HUES64 (cell line): Measurements from ENCODE around the gene BAIAP2.

Experiments
- H3K27ac ChIP-seq: 2 replicates; pipeline ENCODE4 v1.7.0; 2013; ENCODE audit warnings: low read depth, low read length, inconsistent platforms
- H3K27me3 ChIP-seq: 2 replicates; pipeline ENCODE4 v1.6.1; 2013; ENCODE audit warnings: mild to moderate bottlenecking, low read length; ENCODE audit not compliant: insufficient read depth
- H3K36me3 ChIP-seq: 2 replicates; pipeline ENCODE4 v1.6.1; 2013; ENCODE audit warnings: mild to moderate bottlenecking, low read length; ENCODE audit not compliant: insufficient read depth
- H3K4me1 ChIP-seq: 2 replicates; pipeline ENCODE4 v1.6.1; 2013; ENCODE audit warnings: mild to moderate bottlenecking, low read length, moderate library complexity; ENCODE audit not compliant: insufficient read depth
- H3K4me3 ChIP-seq: 2 replicates; pipeline ENCODE4 v1.5.1; 2013; ENCODE audit warnings: mild to moderate bottlenecking, low read length, moderate library complexity
- H3K9ac ChIP-seq: 2 replicates; pipeline ENCODE4 v1.6.1; 2013; ENCODE audit warnings: mild to moderate bottlenecking, low read depth, low read length
- H3K9me3 ChIP-seq: 2 replicates; pipeline ENCODE4 v1.6.1; 2013; ENCODE audit warnings: low read depth, low read length; ENCODE audit not compliant: insufficient read depth
- WGBS: fragments of 150-250, 120-280 bp; methylation state at CpG from one replicate; pipeline ENCODE4 v1.1.7; 2013; ENCODE audit warnings: missing lambda C conversion rate; 5-methylcytosine and 5-hydroxymethylcytosine counted together

Gene BAIAP2

DNA sequence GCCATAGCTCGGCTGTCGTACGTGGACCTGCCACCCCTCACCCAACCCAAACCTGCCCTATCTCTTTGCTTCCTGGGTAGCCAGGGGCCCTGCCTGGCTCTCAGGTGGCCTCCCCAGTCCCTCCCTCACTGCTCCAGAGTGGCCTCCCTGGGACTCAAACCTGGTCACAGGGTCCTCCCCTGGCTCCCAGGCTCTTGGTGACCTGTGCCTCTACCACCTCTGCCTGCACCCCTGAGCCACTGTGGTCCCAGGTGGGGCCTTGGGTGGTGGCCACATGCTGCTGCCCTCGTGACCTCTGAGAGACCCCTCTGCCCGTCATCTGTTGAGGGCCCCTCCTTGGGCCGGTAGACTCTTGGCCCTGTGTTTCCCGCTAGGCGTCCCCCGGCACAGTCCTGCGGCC is 65.7 kb downstream of the BAIAP2 start:
- Histone ChIP-seq H3K4me1 (peaks cover 15% of the 10 kb centered on the region; the same call in 1 of the 2 replicates), H3K4me3 (no peak overlapping the region), H3K27me3 (no peaks in the 10 kb centered on the region), H3K36me3 (no peaks in the 10 kb centered on the region; the same call in 1 of the 2 replicates), H3K9me3 (no peaks in the 10 kb centered on the region), H3K27ac (no peak overlapping the region), H3K9ac (no peak overlapping the region)
- WGBS = 97% methylated on average over 10 of the region's 10 CpGs

DNA sequence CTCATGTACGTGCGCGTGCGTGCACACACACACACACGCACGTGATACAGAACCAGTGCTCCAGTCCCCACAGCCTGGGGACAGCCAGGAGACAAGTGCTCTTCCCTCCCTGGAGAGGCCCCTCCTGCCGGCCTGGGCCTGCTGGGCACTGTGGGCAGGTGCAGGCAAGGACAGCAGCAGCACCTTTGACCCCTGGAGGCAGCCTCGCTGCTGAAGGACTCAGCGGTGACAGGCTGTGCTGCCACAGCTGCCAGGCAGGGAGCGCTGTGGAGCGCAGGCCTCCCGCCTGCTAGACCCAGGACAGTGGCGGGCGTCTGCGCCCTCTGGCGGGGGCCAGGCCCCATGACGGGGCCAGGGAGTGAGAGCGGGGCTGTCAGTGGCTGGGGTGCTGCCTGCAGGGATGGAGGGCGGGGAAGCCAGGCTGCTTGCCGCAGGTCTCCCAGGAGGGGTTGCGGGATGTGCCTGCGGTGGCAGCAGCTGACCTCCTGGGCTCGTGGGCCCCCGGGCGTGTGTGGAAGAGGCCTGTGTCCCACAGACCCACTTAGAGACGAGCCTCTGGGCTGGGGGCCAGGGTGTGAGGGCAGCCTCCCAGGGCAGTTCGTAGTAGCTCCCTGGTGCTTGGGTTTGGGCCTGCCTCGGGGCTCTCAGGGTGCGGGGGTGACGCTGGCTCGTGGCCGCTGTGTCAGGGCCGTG is 66.8 kb downstream of the BAIAP2 start:
- whole genome bisulfite sequencing = 49% methylated on average over 33 of the region's 33 CpGs
- no peak overlapping the region for H3K9ac ChIP-seq
- peaks cover 9% of the 10 kb centered on the region; the same call in 1 of the 2 replicates for H3K4me1 ChIP-seq
- no peak overlapping the region for H3K27ac ChIP-seq
- no peaks in the 10 kb centered on the region; the same call in 1 of the 2 replicates for H3K36me3 ChIP-seq
- H3K9me3 ChIP-seq = no peaks in the 10 kb centered on the region
- no peak overlapping the region for H3K4me3 ChIP-seq
- no peaks in the 10 kb centered on the region for H3K27me3 ChIP-seq

GRCh38 chr17:81102352-81102751 is 67.4 kb downstream of the BAIAP2 start:
- WGBS = 95% methylated on average over 12 of the region's 12 CpGs
- H3K9ac ChIP-seq = no peak overlapping the region
- no peaks in the 10 kb centered on the region for H3K9me3 ChIP-seq
- H3K27me3 ChIP-seq = no peaks in the 10 kb centered on the region
- no peak overlapping the region for H3K4me3 ChIP-seq
- H3K4me1 ChIP-seq = peaks cover 4% of the 10 kb centered on the region; the same call in 1 of the 2 replicates
- no peak overlapping the region for H3K27ac ChIP-seq
- no peaks in the 10 kb centered on the region; the same call in 1 of the 2 replicates for H3K36me3 ChIP-seq

DNA sequence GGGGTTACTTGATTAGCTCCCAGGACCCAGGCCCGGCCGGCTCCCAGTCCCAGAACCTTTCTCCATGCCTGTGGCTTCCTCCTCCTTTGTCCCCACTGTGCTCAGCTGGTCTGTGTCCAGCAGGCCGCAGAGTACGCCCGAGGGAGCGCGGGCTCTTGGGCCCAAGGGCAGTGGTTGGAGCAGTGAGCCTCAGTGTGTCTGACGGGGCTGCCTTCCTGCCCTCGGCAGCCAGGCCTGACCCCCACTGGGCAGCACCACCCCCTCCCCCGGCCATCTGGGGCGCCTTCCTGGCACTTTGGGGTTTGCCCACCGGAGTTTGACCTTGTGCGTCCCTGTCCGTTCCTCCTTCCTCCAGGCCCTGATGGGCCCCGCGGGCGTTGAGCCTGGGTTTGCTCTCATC is 67.9 kb downstream of the BAIAP2 start:
- H3K4me3 ChIP-seq = no peak overlapping the region
- WGBS = 93% methylated on average over 17 of the region's 17 CpGs
- no peak overlapping the region for H3K27ac ChIP-seq

DNA sequence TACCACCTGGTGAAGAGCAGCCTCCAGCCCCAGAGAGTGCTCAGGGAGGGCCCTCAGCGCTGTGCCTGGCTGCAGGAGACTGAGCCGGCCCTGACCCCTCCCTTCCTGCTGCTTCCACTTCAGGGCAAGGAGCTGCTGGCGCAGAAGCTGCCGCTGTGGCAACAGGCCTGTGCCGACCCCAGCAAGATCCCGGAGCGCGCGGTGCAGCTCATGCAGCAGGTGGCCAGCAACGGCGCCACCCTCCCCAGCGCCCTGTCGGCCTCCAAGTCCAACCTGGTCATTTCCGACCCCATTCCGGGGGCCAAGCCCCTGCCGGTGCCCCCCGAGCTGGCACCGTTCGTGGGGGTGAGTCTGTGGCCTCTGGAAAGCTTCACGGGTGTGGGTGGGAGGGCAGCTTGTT is 68.4 kb downstream of the BAIAP2 start:
- WGBS = 95% methylated on average over 20 of the region's 20 CpGs
- H3K4me1 ChIP-seq = no peaks in the 10 kb centered on the region
- H3K4me3 ChIP-seq = no peak overlapping the region
- no peak overlapping the region for H3K9ac ChIP-seq
- no peaks in the 10 kb centered on the region; the same call in 1 of the 2 replicates for H3K36me3 ChIP-seq
- H3K27me3 ChIP-seq = no peaks in the 10 kb centered on the region
- no peaks in the 10 kb centered on the region for H3K9me3 ChIP-seq
- no peak overlapping the region for H3K27ac ChIP-seq

More for the DNA sequence above, 67.9 kb downstream of the BAIAP2 start:
- H3K27me3 ChIP-seq = no peaks in the 10 kb centered on the region
- H3K36me3 ChIP-seq = no peaks in the 10 kb centered on the region; the same call in 1 of the 2 replicates
- no peaks in the 10 kb centered on the region for H3K9me3 ChIP-seq
- no peak overlapping the region for H3K9ac ChIP-seq
- H3K4me1 ChIP-seq = no peaks in the 10 kb centered on the region; the same call in 1 of the 2 replicates

DNA sequence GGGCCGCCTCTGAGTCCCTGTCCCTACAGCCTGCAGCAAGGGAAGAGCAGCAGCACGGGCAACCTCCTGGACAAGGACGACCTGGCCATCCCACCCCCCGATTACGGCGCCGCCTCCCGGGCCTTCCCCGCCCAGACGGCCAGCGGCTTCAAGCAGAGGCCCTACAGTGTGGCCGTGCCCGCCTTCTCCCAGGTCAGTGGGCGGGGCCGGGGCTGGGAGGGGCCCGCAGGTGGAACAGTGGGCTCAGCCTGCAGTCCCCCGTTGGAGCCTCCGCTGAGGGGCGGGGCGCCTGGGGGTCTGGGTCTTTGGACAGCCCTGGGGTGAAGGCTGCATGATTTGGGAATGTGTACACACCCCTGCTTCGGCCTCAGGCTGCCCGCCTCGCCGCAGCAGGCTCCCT is 71.8 kb downstream of the BAIAP2 start:
- Histone ChIP-seq H3K9ac (no peak overlapping the region), H3K4me1 (no peaks in the 10 kb centered on the region), H3K4me3 (no peak overlapping the region), H3K36me3 (no peaks in the 10 kb centered on the region; the same call in 1 of the 2 replicates), H3K27me3 (no peaks in the 10 kb centered on the region), H3K9me3 (no peaks in the 10 kb centered on the region), H3K27ac (no peak overlapping the region)
- 91% methylated on average over 24 of the region's 24 CpGs for WGBS

DNA sequence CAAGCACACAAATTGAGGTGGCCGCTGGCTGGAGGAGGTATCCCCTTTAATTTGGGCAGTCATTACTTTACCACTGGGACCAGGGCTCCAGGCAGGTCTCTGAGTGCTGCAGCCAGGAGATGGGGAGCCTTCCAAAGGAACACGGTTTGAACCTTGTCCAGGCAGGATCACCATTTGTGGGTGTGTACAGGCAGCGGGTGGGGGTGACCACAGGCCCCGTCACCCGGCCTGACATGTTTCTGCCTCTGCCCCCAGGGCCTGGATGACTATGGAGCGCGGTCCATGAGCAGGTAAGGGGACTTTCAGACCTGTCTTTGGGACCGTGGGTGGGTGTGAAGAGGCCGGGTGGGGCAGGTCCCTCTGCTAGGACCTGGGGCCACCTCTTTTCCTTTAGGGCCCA is 73.3 kb downstream of the BAIAP2 start:
- no peaks in the 10 kb centered on the region; the same call in 1 of the 2 replicates for H3K36me3 ChIP-seq
- no peaks in the 10 kb centered on the region for H3K27me3 ChIP-seq
- H3K9me3 ChIP-seq = no peaks in the 10 kb centered on the region
- H3K4me3 ChIP-seq = no peak overlapping the region
- H3K9ac ChIP-seq = no peak overlapping the region
- WGBS = 97% methylated on average over 9 of the region's 9 CpGs
- H3K4me1 ChIP-seq = no peaks in the 10 kb centered on the region
- H3K27ac ChIP-seq = no peak overlapping the region

DNA sequence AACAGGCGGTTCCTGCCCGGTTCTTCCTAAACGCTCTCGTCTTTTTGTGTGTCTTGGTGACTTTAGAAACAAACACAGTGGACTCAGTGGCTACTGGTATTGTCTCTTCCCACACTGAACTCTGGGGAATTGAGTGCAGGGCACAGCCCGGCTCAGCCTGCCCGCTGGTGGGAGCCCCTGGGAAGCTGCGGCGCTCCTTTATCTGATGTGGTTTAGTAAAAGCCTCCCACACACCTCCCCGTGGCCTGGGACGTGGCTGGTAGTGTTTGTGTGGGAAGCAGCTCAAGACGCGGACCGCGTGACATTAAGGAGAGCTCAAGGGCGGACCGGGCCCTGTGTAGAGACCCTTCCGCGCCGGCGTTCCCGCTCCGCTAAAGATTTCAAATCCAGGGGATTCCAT is 75.0 kb downstream of the BAIAP2 start:
- H3K27ac ChIP-seq = no peak overlapping the region
- H3K4me3 ChIP-seq = no peak overlapping the region
- H3K9ac ChIP-seq = no peak overlapping the region
- H3K9me3 ChIP-seq = no peaks in the 10 kb centered on the region
- no peaks in the 10 kb centered on the region for H3K4me1 ChIP-seq
- WGBS = 97% methylated on average over 21 of the region's 22 CpGs
- no peaks in the 10 kb centered on the region for H3K27me3 ChIP-seq
- H3K36me3 ChIP-seq = no peaks in the 10 kb centered on the region

DNA sequence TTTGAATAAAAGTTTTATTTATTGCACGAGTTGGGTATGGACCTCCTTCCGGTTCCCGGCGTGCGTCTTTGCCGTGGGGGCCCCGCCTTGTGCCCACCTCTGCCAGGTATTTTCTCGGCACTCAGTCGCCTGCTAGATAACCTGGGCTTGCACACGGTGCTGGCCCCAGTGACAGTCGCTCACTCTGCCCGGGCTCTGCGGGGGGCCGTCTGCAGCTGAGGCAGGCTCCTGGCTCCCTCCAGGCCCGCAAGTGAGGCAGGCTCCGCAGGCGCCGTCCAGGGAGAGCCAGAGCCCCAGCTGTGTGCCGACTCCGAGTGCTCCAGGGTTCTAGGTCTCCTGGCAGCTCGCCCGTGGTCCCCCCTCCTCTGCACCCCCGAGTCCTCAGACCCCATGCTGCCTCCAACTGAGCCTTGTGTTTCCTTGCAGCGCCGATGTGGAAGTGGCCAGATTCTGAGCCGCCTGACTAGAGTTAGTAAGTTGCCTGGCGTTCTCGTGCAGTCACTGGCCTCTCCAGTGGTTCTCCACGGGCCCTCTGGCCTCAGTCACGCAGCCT is 75.6 kb downstream of the BAIAP2 start:
- no peak overlapping the region for H3K27ac ChIP-seq
- H3K4me3 ChIP-seq = no peak overlapping the region

GRCh38 chr17:81111066-81111465 is 76.1 kb downstream of the BAIAP2 start:
- Histone ChIP-seq H3K4me3 (no peak overlapping the region), H3K4me1 (no peaks in the 10 kb centered on the region), H3K27ac (no peak overlapping the region), H3K27me3 (no peaks in the 10 kb centered on the region), H3K9ac (no peak overlapping the region), H3K36me3 (no peaks in the 10 kb centered on the region), H3K9me3 (no peaks in the 10 kb centered on the region)
- 86% methylated on average over 10 of the region's 10 CpGs for WGBS

More for the DNA sequence above, 75.6 kb downstream of the BAIAP2 start:
- H3K36me3 ChIP-seq = no peaks in the 10 kb centered on the region
- no peaks in the 10 kb centered on the region for H3K4me1 ChIP-seq
- H3K9ac ChIP-seq = no peak overlapping the region
- H3K9me3 ChIP-seq = no peaks in the 10 kb centered on the region
- 89% methylated on average over 30 of the region's 30 CpGs for WGBS
- H3K27me3 ChIP-seq = no peaks in the 10 kb centered on the region

- no peak overlapping the region for H3K27ac ChIP-seq
Measured at GRCh38 chr17:81112450-81112849, 77.5 kb downstream of the BAIAP2 start.

More at GRCh38 chr17:81112450-81112849, 77.5 kb downstream of the BAIAP2 start:
- Histone ChIP-seq H3K36me3 (no peaks in the 10 kb centered on the region), H3K4me1 (no peaks in the 10 kb centered on the region), H3K9me3 (no peaks in the 10 kb centered on the region), H3K4me3 (no peak overlapping the region), H3K27me3 (no peaks in the 10 kb centered on the region), H3K9ac (no peak overlapping the region)
- 94% methylated on average over 23 of the region's 23 CpGs for WGBS
